Chondrocyte (in vitro differentiated cells): ENCODE results near the gene DAG1. TPM values are rescaled to one million over a fixed set of nuclear protein-coding genes. Genes with fewer than 3 reads are reported as not detected.

ENCODE experiments used
- DNase-seq: peaks from one replicate; pipeline ENCODE4 v3.0.0; 2021; ENCODE audit warnings: mixed read lengths, low spot score
- H3K27ac Mint-ChIP-seq: one replicate; pipeline ENCODE4 v1.8.0; 2021; ENCODE audit warnings: mild to moderate bottlenecking, moderate library complexity, mixed read lengths; ENCODE audit not compliant: unreplicated experiment
- H3K27me3 Mint-ChIP-seq: 2 replicates; pipeline ENCODE4 v1.8.0; 2021; ENCODE audit warnings: low read depth, mixed read lengths
- H3K36me3 Mint-ChIP-seq: 2 replicates; pipeline ENCODE4 v1.8.0; 2021; ENCODE audit warnings: low read depth, mixed read lengths
- H3K4me1 Mint-ChIP-seq: 2 replicates; pipeline ENCODE4 v1.8.0; 2021; ENCODE audit warnings: low read depth, mild to moderate bottlenecking, mixed read lengths
- H3K4me3 Mint-ChIP-seq: one replicate; pipeline ENCODE4 v1.8.0; 2021; ENCODE audit warnings: mild to moderate bottlenecking, moderate library complexity, mixed read lengths; ENCODE audit not compliant: unreplicated experiment
- H3K9me3 Mint-ChIP-seq: 2 replicates; pipeline ENCODE4 v1.8.0; 2021; ENCODE audit warnings: low read depth, mixed read lengths
- total RNA-seq: library from RNA; stranded (reverse); gene quantifications from 3 replicates; pipeline ENCODE4 v1.2.1, GENCODE V29; 2021
- TF ChIP-seq, protein P1 (sequence below): fragments of 200-600 bp; sonication (generic); IDR thresholded peaks from 2 replicates; pipeline ENCODE4 v1.5.0; 2021; ENCODE audit warnings: antibody characterized with exemption, mild to moderate bottlenecking, moderate library complexity

DAG1 gene
- total RNA-seq, 1 donor from 2014 or later, result 156 TPM

- Mint-ChIP-seq H3K9me3 (no peaks in the 10 kb centered on the region), H3K4me1 (no peaks in the 10 kb centered on the region), H3K27ac (no peak overlapping the region), H3K4me3 (no peak overlapping the region), H3K36me3 (no peaks in the 10 kb centered on the region), H3K27me3 (peaks cover 24% of the 10 kb centered on the region)
- TF ChIP-seq, protein P1, sequence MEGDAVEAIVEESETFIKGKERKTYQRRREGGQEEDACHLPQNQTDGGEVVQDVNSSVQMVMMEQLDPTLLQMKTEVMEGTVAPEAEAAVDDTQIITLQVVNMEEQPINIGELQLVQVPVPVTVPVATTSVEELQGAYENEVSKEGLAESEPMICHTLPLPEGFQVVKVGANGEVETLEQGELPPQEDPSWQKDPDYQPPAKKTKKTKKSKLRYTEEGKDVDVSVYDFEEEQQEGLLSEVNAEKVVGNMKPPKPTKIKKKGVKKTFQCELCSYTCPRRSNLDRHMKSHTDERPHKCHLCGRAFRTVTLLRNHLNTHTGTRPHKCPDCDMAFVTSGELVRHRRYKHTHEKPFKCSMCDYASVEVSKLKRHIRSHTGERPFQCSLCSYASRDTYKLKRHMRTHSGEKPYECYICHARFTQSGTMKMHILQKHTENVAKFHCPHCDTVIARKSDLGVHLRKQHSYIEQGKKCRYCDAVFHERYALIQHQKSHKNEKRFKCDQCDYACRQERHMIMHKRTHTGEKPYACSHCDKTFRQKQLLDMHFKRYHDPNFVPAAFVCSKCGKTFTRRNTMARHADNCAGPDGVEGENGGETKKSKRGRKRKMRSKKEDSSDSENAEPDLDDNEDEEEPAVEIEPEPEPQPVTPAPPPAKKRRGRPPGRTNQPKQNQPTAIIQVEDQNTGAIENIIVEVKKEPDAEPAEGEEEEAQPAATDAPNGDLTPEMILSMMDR, result no peak
- DNase-seq, result no peak
Measured at GRCh38 chr3:49567406-49567805, 97.3 kb downstream of the DAG1 start.

GRCh38 chr3:49568965-49569364, 98.9 kb downstream of the DAG1 start:
- DNase-seq, result no peak
- Mint-ChIP-seq H3K27me3 (peaks cover 19% of the 10 kb centered on the region), H3K36me3 (no peaks in the 10 kb centered on the region), H3K9me3 (no peaks in the 10 kb centered on the region), H3K4me1 (no peaks in the 10 kb centered on the region), H3K4me3 (no peak overlapping the region), H3K27ac (no peak overlapping the region)
- TF ChIP-seq, protein P1, result no peak

GRCh38 chr3:49570028-49570654, 100.1 kb downstream of the DAG1 start:
- Mint-ChIP-seq H3K4me3 (no peak overlapping the region), H3K27ac (no peak overlapping the region), H3K36me3 (no peaks in the 10 kb centered on the region), H3K27me3 (peaks cover 19% of the 10 kb centered on the region), H3K9me3 (no peaks in the 10 kb centered on the region), H3K4me1 (no peaks in the 10 kb centered on the region)
- TF ChIP-seq, protein P1, result no peak
- DNase-seq, result no peak

- Mint-ChIP-seq H3K4me3 (no peak overlapping the region), H3K4me1 (no peaks in the 10 kb centered on the region), H3K36me3 (no peaks in the 10 kb centered on the region), H3K27ac (no peak overlapping the region), H3K27me3 (peaks cover 4% of the 10 kb centered on the region), H3K9me3 (no peaks in the 10 kb centered on the region)
- no peak for DNase-seq
- TF ChIP-seq, protein P1, result no peak
Measured at GRCh38 chr3:49582177-49582576, 112.1 kb downstream of the DAG1 start.

Other genes starting within 250 kb of the DAG1 start
- gene C3orf62, start 193.0 kb upstream of the DAG1 start, total RNA-seq, result 4.6 to 7.3 TPM (median 6.9 TPM) in 3 replicates
- gene USP4, start 130.2 kb upstream of the DAG1 start, total RNA-seq, result 31.6 to 41.0 TPM (median 31.9 TPM) in 3 replicates
- gene GPX1, start 111.9 kb upstream of the DAG1 start, total RNA-seq, result 87.9 to 92.6 TPM (median 91.3 TPM) in 3 replicates
- 625 to 643 TPM (median 626 TPM) in 3 replicates for gene RHOA, start 58.3 kb upstream of the DAG1 start, total RNA-seq
- 22.5 to 54.8 TPM (median 23.4 TPM) in 3 replicates for gene TCTA, start 57.8 kb upstream of the DAG1 start, total RNA-seq
- 4.8 to 6.1 TPM (median 6.0 TPM) in 3 replicates for gene AMT, start 47.8 kb upstream of the DAG1 start, total RNA-seq
- 20.0 to 25.8 TPM (median 23.8 TPM) in 3 replicates for gene NICN1, start 40.9 kb upstream of the DAG1 start, total RNA-seq
- gene BSN, start 84.2 kb downstream of the DAG1 start, total RNA-seq, result 0.77 to 0.82 TPM (median 0.77 TPM) in 3 replicates
- 64.5 to 72.0 TPM (median 69.8 TPM) in 3 replicates for gene APEH, start 204.1 kb downstream of the DAG1 start, total RNA-seq
- 17.6 to 24.4 TPM (median 19.1 TPM) in 3 replicates for gene MST1, start 219.2 kb downstream of the DAG1 start, total RNA-seq
- 40.1 to 46.2 TPM (median 41.4 TPM) in 3 replicates for gene RNF123, start 219.3 kb downstream of the DAG1 start, total RNA-seq
- gene AMIGO3, start 249.4 kb downstream of the DAG1 start, total RNA-seq, result 0.27 to 0.35 TPM in 2 of 3 replicates, not detected in the other